PC-9 (cell line): Measurements from ENCODE around the gene NCS1. TPM values are rescaled to one million over a fixed set of nuclear protein-coding genes. Genes with fewer than 3 reads are reported as not detected.

ENCODE experiments used
- BruUV-seq: library from RNA; stranded (reverse); fragments of 400-500 nt; replicated peaks from 2 replicates; lab custom pipeline; 2021; lab: Mats Ljungman, UMichigan
- CTCF ChIA-PET: fragments of 300-600 bp; sonication (Branson Sonifier 250); formaldehyde crosslinking; loops from one replicate; lab custom pipeline; 2022; ENCODE audit warnings: antibody characterized with exemption; lab: Charles Lee
- POLR2A ChIA-PET: fragments of 300-600 bp; sonication (Branson Sonifier 250); formaldehyde crosslinking; loops from one replicate; lab custom pipeline; 2022; ENCODE audit warnings: antibody characterized with exemption; ENCODE audit not compliant: unreplicated experiment; lab: Charles Lee
- DNase-seq, 2 experiments: peaks; one replicate each; pipeline versions ENCODE4 v3.0.0 to v3.0.0-alpha.2; 2015 to 2022; ENCODE audit warnings: mixed read lengths in 1 of 2
- H2AFZ ChIP-seq: fragments of 200-600 bp; sonication (generic); 2 replicates; pipeline ENCODE4 v1.8.1; 2017; ENCODE audit warnings: antibody characterized with exemption
- H3F3A ChIP-seq: fragments of 200-600 bp; sonication (generic); 2 replicates; pipeline ENCODE4 v1.8.1; 2017; ENCODE audit warnings: antibody characterized with exemption, mild to moderate bottlenecking, low read depth; ENCODE audit not compliant: insufficient read depth
- H3K27ac ChIP-seq: fragments of 200-600 bp; sonication (generic); 2 replicates; pipeline ENCODE4 v1.6.1; 2016; ENCODE audit warnings: mixed run types
- H3K27me3 ChIP-seq: fragments of 200-600 bp; sonication (generic); 2 replicates; pipeline ENCODE4 v1.6.1; 2016; ENCODE audit warnings: low read depth, mixed run types; ENCODE audit not compliant: insufficient read depth
- H3K36me3 ChIP-seq: fragments of 200-600 bp; sonication (generic); 2 replicates; pipeline ENCODE4 v1.6.1; 2016; ENCODE audit warnings: low read depth, mixed run types
- H3K4me1 ChIP-seq: fragments of 200-600 bp; sonication (generic); replicated peaks from 2 replicates; pipeline ENCODE4 v1.6.1; 2016; ENCODE audit warnings: mixed run types; ENCODE audit not compliant: insufficient read depth
- H3K4me2 ChIP-seq: fragments of 200-600 bp; sonication (generic); 2 replicates; pipeline ENCODE4 v1.6.1; 2017; ENCODE audit warnings: mixed run types
- H3K4me3 ChIP-seq: fragments of 200-600 bp; sonication (generic); 2 replicates; pipeline ENCODE4 v1.6.1; 2016; ENCODE audit warnings: mixed run types
- H3K79me2 ChIP-seq: fragments of 200-600 bp; sonication (generic); 2 replicates; pipeline ENCODE4 v1.6.1; 2017; ENCODE audit warnings: low read depth, mixed run types
- H3K9me2 ChIP-seq: fragments of 200-600 bp; sonication (generic); 2 replicates; pipeline ENCODE4 v1.8.1; 2017; ENCODE audit warnings: mild to moderate bottlenecking; ENCODE audit not compliant: insufficient read depth
- H3K9me3 ChIP-seq: fragments of 200-600 bp; sonication (generic); 2 replicates; pipeline ENCODE4 v1.8.1; 2016; ENCODE audit warnings: low read depth; ENCODE audit not compliant: insufficient read depth
- H4K20me1 ChIP-seq: fragments of 200-600 bp; sonication (generic); 2 replicates; pipeline ENCODE4 v1.8.1; 2017; ENCODE audit not compliant: insufficient read depth
- CTCF ChIP-seq: fragments of 200-600 bp; sonication (generic); conservative IDR thresholded peaks from 2 replicates; pipeline ENCODE4 v1.6.1; 2017; ENCODE audit warnings: mixed run types, antibody characterized with exemption, mild to moderate bottlenecking, moderate library complexity
- EZH2 ChIP-seq: fragments of 200-600 bp; sonication (generic); IDR thresholded peaks from 2 replicates; pipeline ENCODE4 v1.8.0; 2017; ENCODE audit warnings: antibody characterized with exemption, low read depth
- intact Hi-C: fragments of 100-400 bp; cut with micrococcal nuclease; formaldehyde crosslinking; loops from one replicate; pipeline ENCODE4 v1.10.0; 2022; ENCODE audit not compliant: unreplicated experiment
- total RNA-seq: library from RNA; stranded (reverse); gene quantifications from 2 replicates; pipeline ENCODE4 v1.2.3, GENCODE V29; 2021

The NCS1 gene
- total RNA-seq, 1 experiment from 2014 or later = 59.2 TPM

DNA sequence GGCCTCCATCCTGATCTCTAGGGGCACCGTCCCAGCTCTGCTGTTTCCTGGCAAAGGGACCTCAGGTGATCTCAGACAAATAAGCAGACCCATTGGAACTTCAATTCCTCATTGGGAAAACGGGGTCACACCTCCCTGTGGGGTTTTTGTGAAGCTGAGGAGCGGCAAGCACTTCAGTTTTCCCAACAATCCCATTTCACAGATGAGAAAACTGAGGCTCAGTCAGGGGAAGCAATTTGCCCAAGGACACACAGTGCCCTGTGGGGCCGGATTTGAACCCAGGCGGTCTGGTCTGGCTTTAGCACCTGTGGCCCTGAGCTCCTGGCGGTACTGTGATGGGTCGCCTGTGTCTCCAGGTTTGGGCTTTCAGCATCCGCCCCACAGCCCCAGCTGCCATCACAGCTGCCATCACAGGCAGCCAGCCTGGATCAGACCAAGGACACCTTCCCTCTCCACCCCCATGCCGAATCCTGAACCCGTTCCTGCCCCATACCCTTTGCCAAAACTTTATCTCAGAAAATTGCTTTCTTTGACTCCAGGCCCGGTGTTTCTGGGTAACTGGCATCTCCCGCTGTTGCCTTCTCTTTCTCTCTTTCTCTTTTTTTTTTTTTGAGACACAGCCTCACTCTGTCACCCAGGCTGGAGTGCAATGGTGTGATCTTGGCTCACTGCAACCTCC is 26.4 kb downstream of the NCS1 start:
- Histone ChIP-seq H3F3A (no peaks in the 10 kb centered on the region), H2AFZ (no peak overlapping the region), H3K4me3 (no peak overlapping the region), H3K9me2 (no peaks in the 10 kb centered on the region), H3K9me3 (no peaks in the 10 kb centered on the region), H3K79me2 (no peaks in the 10 kb centered on the region), H4K20me1 (peaks cover 11% of the 10 kb centered on the region), H3K36me3 (no peaks in the 10 kb centered on the region), H3K4me2 (no peak overlapping the region), H3K4me1 (no peaks in the 10 kb centered on the region), H3K27me3 (no peaks in the 10 kb centered on the region), H3K27ac (no peak overlapping the region)
- no peak for DNase-seq
- intact Hi-C loops = no loop called here
- TF ChIP-seq CTCF (no peak), EZH2 (no peak)
- ChIA-PET POLR2A (interaction anchor here (0.7 kb wide), 2 partner anchors 78 to 457 kb away, joined by 3 to 7 read pairs; no protein-coding TSS in a partner anchor), CTCF (no interaction called here)
- no TSS peak for BruUV-seq

DNA sequence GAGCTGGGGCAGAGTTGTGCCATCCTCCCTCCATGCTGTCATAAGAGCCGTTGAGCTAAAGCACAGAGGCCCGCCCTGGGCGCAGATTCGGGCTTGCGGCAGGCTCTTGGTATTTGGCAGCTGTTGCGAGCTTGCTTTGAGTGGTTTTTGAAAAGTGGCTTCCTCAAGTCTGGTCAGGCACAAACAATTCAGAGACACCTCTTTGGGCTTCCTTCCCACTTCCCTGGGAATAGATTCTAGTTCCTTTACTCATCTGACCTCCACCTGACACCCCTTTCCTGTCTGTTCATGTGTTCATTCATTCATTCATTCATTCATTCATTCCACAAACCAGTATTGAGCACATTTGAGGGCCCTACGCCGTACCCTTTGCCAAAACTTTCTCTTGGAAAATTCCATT is 27.4 kb downstream of the NCS1 start:
- Histone ChIP-seq H3K4me2 (no peak overlapping the region), H3K79me2 (no peaks in the 10 kb centered on the region)

More for the DNA sequence above, 27.4 kb downstream of the NCS1 start:
- H3K27me3 ChIP-seq = no peaks in the 10 kb centered on the region
- no TSS peak for BruUV-seq
- H3K4me3 ChIP-seq = no peak overlapping the region
- TF ChIP-seq EZH2 (no peak), CTCF (no peak)
- H3F3A ChIP-seq = no peaks in the 10 kb centered on the region
- H3K36me3 ChIP-seq = no peaks in the 10 kb centered on the region
- intact Hi-C loops = no loop called here
- no peaks in the 10 kb centered on the region for H3K4me1 ChIP-seq
- H4K20me1 ChIP-seq = peaks cover 4% of the 10 kb centered on the region; the same call in 1 of the 2 replicates
- CTCF ChIA-PET = no interaction called here
- POLR2A ChIA-PET = interaction anchor here (0.7 kb wide), 3 partner anchors 17 to 290 kb away, joined by 3 to 10 read pairs (median 6); no protein-coding TSS in a partner anchor
- no peaks in the 10 kb centered on the region for H3K9me2 ChIP-seq
- H3K9me3 ChIP-seq = no peaks in the 10 kb centered on the region
- no peak overlapping the region for H2AFZ ChIP-seq
- no peak overlapping the region for H3K27ac ChIP-seq
- DNase-seq = no peak
